Glutamatergic neuron (in vitro differentiated cells): ENCODE measurements around the gene HINT3. TPM values are rescaled to one million over a fixed set of nuclear protein-coding genes. Genes with fewer than 3 reads are reported as not detected.
"Not testable (repeated sequence)": the region's sequence is repeated elsewhere in the genome, so short reads cannot be mapped to it uniquely, and the experiment has no call there.

Experiments
- DNase-seq: peaks from one replicate; pipeline ENCODE4 v3.0.0; 2022
- H3K27ac Mint-ChIP-seq: one replicate; pipeline ENCODE4 v1.8.0; 2020; ENCODE audit warnings: mild to moderate bottlenecking, mixed read lengths, inconsistent platforms; ENCODE audit not compliant: unreplicated experiment
- H3K27me3 Mint-ChIP-seq: one replicate; pipeline ENCODE4 v1.8.0; 2020; ENCODE audit warnings: mild to moderate bottlenecking, moderate library complexity, mixed read lengths, inconsistent platforms; ENCODE audit not compliant: unreplicated experiment
- H3K36me3 Mint-ChIP-seq: one replicate; pipeline ENCODE4 v1.8.0; 2020; ENCODE audit warnings: mild to moderate bottlenecking, mixed read lengths, inconsistent platforms; ENCODE audit not compliant: unreplicated experiment
- H3K4me1 Mint-ChIP-seq: one replicate; pipeline ENCODE4 v1.8.0; 2020; ENCODE audit warnings: mild to moderate bottlenecking, low read depth, mixed read lengths, inconsistent platforms; ENCODE audit not compliant: unreplicated experiment
- H3K4me3 Mint-ChIP-seq: one replicate; pipeline ENCODE4 v1.8.0; 2020; ENCODE audit warnings: mild to moderate bottlenecking, mixed read lengths, inconsistent platforms; ENCODE audit not compliant: unreplicated experiment
- H3K9me3 Mint-ChIP-seq: one replicate; pipeline ENCODE4 v1.8.0; 2020; ENCODE audit warnings: mild to moderate bottlenecking, moderate library complexity, mixed read lengths, inconsistent platforms; ENCODE audit not compliant: unreplicated experiment
- CTCF ChIP-seq: fragments of 200-600 bp; sonication (generic); IDR thresholded peaks from one replicate; pipeline ENCODE4 v1.5.0; 2021; ENCODE audit not compliant: partially characterized antibody, unreplicated experiment
- total RNA-seq: library from RNA; stranded (reverse); fragmentation: NEBNext Ultra II Directional; extraction: Animal tissue kit (Norgen Biotek cat#: 25700); gene quantifications from one replicate; pipeline ENCODE4 v1.2.1, GENCODE V29; 2021; ENCODE audit not compliant: unreplicated experiment

HINT3 gene
- total RNA-seq, 1 donor from 2014 or later = 18.2 TPM

- no peak for TF ChIP-seq CTCF
- Mint-ChIP-seq H3K27me3 (peaks cover 3% of the 10 kb centered on the region), H3K27ac (no peak overlapping the region), H3K4me3 (no peak overlapping the region), H3K9me3 (peaks cover 2% of the 10 kb centered on the region), H3K4me1 (no peaks in the 10 kb centered on the region), H3K36me3 (peaks cover 7% of the 10 kb centered on the region)
- no peak for DNase-seq
Measured at GRCh38 chr6:125950293-125950692, 6.3 kb upstream of the HINT3 start.

- H3K4me1 Mint-ChIP-seq, H3K27ac Mint-ChIP-seq, H3K27me3 Mint-ChIP-seq, H3K9me3 Mint-ChIP-seq, H3K36me3 Mint-ChIP-seq, H3K4me3 Mint-ChIP-seq, DNase-seq: not testable (repeated sequence)
Measured at GRCh38 chr6:125950716-125951115, 5.9 kb upstream of the HINT3 start.

GRCh38 chr6:125951323-125951722 lies 5.2 kb upstream of the HINT3 start:
- Mint-ChIP-seq H3K27ac (no peak overlapping the region), H3K36me3 (peaks cover 7% of the 10 kb centered on the region), H3K4me3 (no peak overlapping the region), H3K27me3 (peaks cover 3% of the 10 kb centered on the region), H3K9me3 (peaks cover 2% of the 10 kb centered on the region), H3K4me1 (no peaks in the 10 kb centered on the region)
- TF ChIP-seq CTCF = no peak
- DNase-seq = no peak

GRCh38 chr6:125952764-125953501 lies 3.6 kb upstream of the HINT3 start:
- no peak for TF ChIP-seq CTCF
- H3K27ac Mint-ChIP-seq = no peak overlapping the region
- no peaks in the 10 kb centered on the region for H3K4me1 Mint-ChIP-seq
- peaks cover 2% of the 10 kb centered on the region for H3K9me3 Mint-ChIP-seq
- H3K27me3 Mint-ChIP-seq = peaks cover 3% of the 10 kb centered on the region
- peaks cover 7% of the 10 kb centered on the region for H3K36me3 Mint-ChIP-seq
- H3K4me3 Mint-ChIP-seq = no peak overlapping the region
- no peak for DNase-seq

GRCh38 chr6:125953502-125953875 lies 3.1 kb upstream of the HINT3 start:
- DNase-seq = peak; percentile 15
- no peak overlapping the region for H3K4me3 Mint-ChIP-seq
- no peak overlapping the region for H3K27ac Mint-ChIP-seq
- H3K27me3 Mint-ChIP-seq = peaks cover 3% of the 10 kb centered on the region
- no peaks in the 10 kb centered on the region for H3K4me1 Mint-ChIP-seq
- H3K9me3 Mint-ChIP-seq = peaks cover 2% of the 10 kb centered on the region
- no peak for TF ChIP-seq CTCF
- H3K36me3 Mint-ChIP-seq = peaks cover 7% of the 10 kb centered on the region
